ENCODE measurements around the gene TOX4. TPM values are rescaled to one million over a fixed set of nuclear protein-coding genes. Genes with fewer than 3 reads are reported as not detected.

The TOX4 gene
- total and polyA plus RNA-seq, 9 of the 15 experiments (the other 6 are each of a cell fraction or from before 2014, with no cell fraction given) = 9.9 to 76.5 (median 41.0) TPM

- TF ChIP-seq DNMT1 (IDR thresholded peaks at IDR 0.05) (no peak), ARHGAP35 (IDR thresholded peaks at IDR 0.05; ENCODE audit: partially characterized antibody) (no peak), FOXP4 (CRISPR knock-in tag; IDR thresholded peaks at IDR 0.05; ENCODE audit: borderline replicate concordance) (no peak), ATF4 (CRISPR knock-in tag; IDR thresholded peaks at IDR 0.05) (no peak), RBM14 (IDR thresholded peaks at IDR 0.05; ENCODE audit: borderline replicate concordance, insufficient read depth, low read depth, low read length) (no peak), COPS2 (conservative IDR thresholded peaks at IDR 0.05) (no peak), MCM7 (IDR thresholded peaks at IDR 0.05) (no peak), TCF15 (CRISPR knock-in tag; IDR thresholded peaks at IDR 0.05) (no peak), EP400 (IDR thresholded peaks at IDR 0.05) (peak; percentile 95), ZKSCAN3 (CRISPR knock-in tag; IDR thresholded peaks at IDR 0.05) (no peak), YBX1 (IDR thresholded peaks at IDR 0.05) (no peak), NCOA1 (IDR thresholded peaks at IDR 0.05; ENCODE audit: low read depth) (0 out of 2 replicates have a peak, but pooled peaks have one; percentile 18), NBN (IDR thresholded peaks at IDR 0.05; ENCODE audit: low read depth) (no peak), ZNF280B (CRISPR knock-in tag; IDR thresholded peaks at IDR 0.05) (no peak), ZNF407 (IDR thresholded peaks at IDR 0.05; ENCODE audit: low read depth) (no peak)
Measured at GRCh38 chr14:21510735-21511657, 34.0 kb downstream of the TOX4 start, which contains the start of gene METTL3 (continued).
